Mesothelial cell of epicardium (in vitro differentiated cells): ENCODE results near the gene SOS2. TPM values are rescaled to one million over a fixed set of nuclear protein-coding genes. Genes with fewer than 3 reads are reported as not detected.

Experiments
- DNase-seq, 2 experiments: peaks; one replicate each; pipeline ENCODE4 v3.0.0; 2021; ENCODE audit warnings: low spot score in 2 of 2; ENCODE audit not compliant: unreplicated experiment in 2 of 2
- H3K27ac Mint-ChIP-seq: 2 replicates; pipeline ENCODE4 v1.8.0; 2021; ENCODE audit warnings: mixed read lengths
- H3K27me3 Mint-ChIP-seq: 2 replicates; pipeline ENCODE4 v1.8.0; 2021; ENCODE audit warnings: low read depth, mixed read lengths
- H3K36me3 Mint-ChIP-seq: 2 replicates; pipeline ENCODE4 v1.8.0; 2021; ENCODE audit warnings: mixed read lengths
- H3K4me1 Mint-ChIP-seq: 2 replicates; pipeline ENCODE4 v1.8.0; 2021; ENCODE audit warnings: mixed read lengths
- H3K4me3 Mint-ChIP-seq: 2 replicates; pipeline ENCODE4 v1.8.0; 2021; ENCODE audit warnings: mild to moderate bottlenecking, moderate library complexity, mixed read lengths
- H3K9me3 Mint-ChIP-seq: 2 replicates; pipeline ENCODE4 v1.8.0; 2021; ENCODE audit warnings: mixed read lengths
- CTCF ChIP-seq: fragments of 200-600 bp; sonication (generic); IDR thresholded peaks from one replicate; pipeline ENCODE4 v1.5.0; 2021; ENCODE audit warnings: antibody characterized with exemption; ENCODE audit not compliant: unreplicated experiment
- total RNA-seq: library from RNA; stranded (reverse); gene quantifications from 3 replicates; pipeline ENCODE4 v1.2.1, GENCODE V29; 2021

The SOS2 gene
- total RNA-seq, 1 donor from 2014 or later = 47.0 TPM

GRCh38 chr14:50107850-50108249, 123.5 kb downstream of the SOS2 start:
- Mint-ChIP-seq H3K4me3 (no peak overlapping the region), H3K9me3 (peaks cover 3% of the 10 kb centered on the region), H3K27ac (no peak overlapping the region), H3K4me1 (no peaks in the 10 kb centered on the region), H3K36me3 (peaks cover 26% of the 10 kb centered on the region), H3K27me3 (no peaks in the 10 kb centered on the region)
- no peak for TF ChIP-seq CTCF
- DNase-seq = no peak

GRCh38 chr14:50106178-50106577, 125.2 kb downstream of the SOS2 start:
- no peak for TF ChIP-seq CTCF
- peaks cover 17% of the 10 kb centered on the region for H3K36me3 Mint-ChIP-seq
- no peak overlapping the region for H3K4me3 Mint-ChIP-seq
- no peak overlapping the region for H3K27ac Mint-ChIP-seq
- peaks cover 3% of the 10 kb centered on the region for H3K9me3 Mint-ChIP-seq
- H3K4me1 Mint-ChIP-seq = no peaks in the 10 kb centered on the region
- DNase-seq = no peak
- H3K27me3 Mint-ChIP-seq = no peaks in the 10 kb centered on the region

- Mint-ChIP-seq H3K4me3 (no peak overlapping the region), H3K4me1 (no peaks in the 10 kb centered on the region), H3K9me3 (no peaks in the 10 kb centered on the region), H3K27ac (no peak overlapping the region), H3K36me3 (peaks cover 7% of the 10 kb centered on the region), H3K27me3 (no peaks in the 10 kb centered on the region)
- no peak for TF ChIP-seq CTCF
- DNase-seq = no peak
These were observed 127.8 kb downstream of the SOS2 start for GRCh38 chr14:50103558-50103957.

DNA sequence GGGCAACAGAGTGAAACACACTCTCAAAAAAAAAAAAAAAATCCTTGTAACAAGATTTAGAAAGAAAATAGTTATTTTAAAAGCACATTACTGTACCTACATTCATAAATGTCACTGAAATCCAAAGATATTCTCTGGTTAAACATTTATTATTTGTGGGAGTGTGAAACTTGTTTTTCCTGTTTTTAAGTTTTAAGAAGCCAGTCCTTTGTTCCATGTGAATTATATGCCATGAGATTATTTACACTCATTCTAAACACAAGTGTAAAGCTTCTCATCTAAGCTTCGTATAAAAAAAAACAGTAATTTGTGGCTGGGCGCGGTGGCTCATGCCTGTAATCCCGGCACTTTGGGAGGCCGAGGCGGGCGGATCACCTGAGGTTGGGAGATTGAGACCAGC, 130.0 kb downstream of the SOS2 start:
- Mint-ChIP-seq H3K27me3 (no peaks in the 10 kb centered on the region), H3K36me3 (no peaks in the 10 kb centered on the region), H3K27ac (no peak overlapping the region), H3K9me3 (no peaks in the 10 kb centered on the region), H3K4me3 (no peak overlapping the region), H3K4me1 (no peaks in the 10 kb centered on the region)
- no peak for DNase-seq
- no peak for TF ChIP-seq CTCF

DNA sequence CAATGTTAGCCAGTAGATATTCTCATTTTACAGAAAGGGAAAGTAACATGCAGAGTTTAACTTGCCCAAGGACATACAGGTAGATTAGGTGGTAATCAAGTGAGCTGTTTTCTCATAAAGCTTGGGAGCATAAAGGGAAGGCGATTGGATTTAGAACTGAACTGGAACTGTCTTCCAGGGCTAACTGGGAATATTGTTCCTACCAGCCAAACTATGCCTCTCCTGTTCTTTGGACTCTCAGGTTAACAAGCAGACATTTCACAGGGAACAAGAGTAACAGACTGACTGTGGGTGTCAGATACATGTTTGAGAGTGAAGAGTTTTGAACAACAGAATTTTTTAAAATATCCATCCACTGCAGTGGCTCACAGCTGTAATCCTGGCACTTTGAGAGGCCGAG, 130.6 kb downstream of the SOS2 start:
- Mint-ChIP-seq H3K36me3 (peaks cover under 1% of the 10 kb centered on the region), H3K4me3 (no peak overlapping the region), H3K27ac (no peak overlapping the region), H3K9me3 (no peaks in the 10 kb centered on the region), H3K27me3 (no peaks in the 10 kb centered on the region), H3K4me1 (no peaks in the 10 kb centered on the region)
- DNase-seq = no peak
- no peak for TF ChIP-seq CTCF

DNA sequence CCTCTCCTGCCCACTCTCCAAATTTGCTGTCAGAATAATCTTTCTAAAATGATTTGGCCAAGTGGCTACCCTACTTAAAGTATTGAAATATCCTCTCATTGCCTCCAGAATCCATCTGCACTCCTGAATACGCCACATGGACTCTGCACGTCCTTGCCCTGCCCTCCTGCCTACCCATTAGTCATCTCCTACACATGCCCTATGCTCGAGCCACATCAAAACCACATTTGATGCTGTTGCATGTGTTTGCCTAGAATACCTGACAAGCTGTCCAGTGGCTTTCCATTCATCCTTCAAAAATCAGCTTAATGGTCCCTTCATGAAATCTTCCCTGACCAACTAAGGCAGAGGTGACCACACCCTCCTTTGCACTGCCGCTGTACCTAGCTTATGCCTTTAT, 132.0 kb downstream of the SOS2 start:
- Mint-ChIP-seq H3K27ac (no peak overlapping the region), H3K27me3 (no peaks in the 10 kb centered on the region), H3K9me3 (no peaks in the 10 kb centered on the region), H3K4me3 (no peak overlapping the region), H3K4me1 (no peaks in the 10 kb centered on the region), H3K36me3 (peaks cover 3% of the 10 kb centered on the region)
- DNase-seq = no peak
- no peak for TF ChIP-seq CTCF
